HG02885 (cell line): ENCODE results near the gene ARHGEF4.
A peak's percentile ranks its signal among the peaks of the same experiment; 100 is the strongest.

ENCODE experiments used
- ATAC-seq: cut with Tn5 transposase; IDR thresholded peaks from one replicate; pipeline ENCODE4 v1.9.1; 2021; ENCODE audit warnings: mild to moderate bottlenecking; ENCODE audit not compliant: unreplicated experiment, poor library complexity

ARHGEF4 gene

GRCh38 chr2:130819226-130819607 lies 17.5 kb upstream of the ARHGEF4 start:
- no peak for ATAC-seq

GRCh38 chr2:130819608-130820278 lies 17.0 kb upstream of the ARHGEF4 start:
- no peak for ATAC-seq

GRCh38 chr2:130820279-130820861 lies 16.3 kb upstream of the ARHGEF4 start:
- no peak for ATAC-seq

GRCh38 chr2:130821867-130822266 lies 14.8 kb upstream of the ARHGEF4 start:
- no peak for ATAC-seq

- ATAC-seq: no peak
Measured at GRCh38 chr2:130822766-130823165, 13.9 kb upstream of the ARHGEF4 start.

- no peak for ATAC-seq
Measured at GRCh38 chr2:130823171-130823885, 13.4 kb upstream of the ARHGEF4 start.

- ATAC-seq: peak; percentile 65
Measured at GRCh38 chr2:130823886-130824491, 12.7 kb upstream of the ARHGEF4 start.

- ATAC-seq: peak; percentile 85
Measured at GRCh38 chr2:130824492-130825061, 12.1 kb upstream of the ARHGEF4 start.

- ATAC-seq: no peak
Measured at GRCh38 chr2:130825231-130825965, 11.3 kb upstream of the ARHGEF4 start.

GRCh38 chr2:130825966-130826253 lies 10.8 kb upstream of the ARHGEF4 start:
- no peak for ATAC-seq

- ATAC-seq: no peak
Measured at GRCh38 chr2:130826419-130826818, 10.3 kb upstream of the ARHGEF4 start.

- ATAC-seq: no peak
Measured at GRCh38 chr2:130826821-130827501, 9.8 kb upstream of the ARHGEF4 start.

- ATAC-seq: no peak
Measured at GRCh38 chr2:130827502-130828251, 9.0 kb upstream of the ARHGEF4 start.

- no peak for ATAC-seq
Measured at GRCh38 chr2:130828461-130828860, 8.3 kb upstream of the ARHGEF4 start.

GRCh38 chr2:130829015-130829414 lies 7.7 kb upstream of the ARHGEF4 start:
- ATAC-seq: no peak

GRCh38 chr2:130830538-130830937 lies 6.2 kb upstream of the ARHGEF4 start:
- ATAC-seq: no peak

- no peak for ATAC-seq
Measured at GRCh38 chr2:130831356-130831755, 5.4 kb upstream of the ARHGEF4 start.

GRCh38 chr2:130832296-130832940 lies 4.3 kb upstream of the ARHGEF4 start:
- no peak for ATAC-seq
